NCI-H2029 treated with DMSO at 0.1 percent for 48 hours (cell line): ENCODE data around the gene VSTM2B.
A peak's percentile ranks its signal among the peaks of the same experiment; 100 is the strongest.

Experiments
- DNase-seq: peaks from one replicate; lab custom pipeline; 2025; lab: John Stamatoyannopoulos, UW

The VSTM2B gene

GRCh38 chr19:29515706-29516357, 10.0 kb upstream of the VSTM2B start:
- no peak for DNase-seq

- no peak for DNase-seq
These were observed 9.5 kb upstream of the VSTM2B start for GRCh38 chr19:29516358-29516725.

DNA sequence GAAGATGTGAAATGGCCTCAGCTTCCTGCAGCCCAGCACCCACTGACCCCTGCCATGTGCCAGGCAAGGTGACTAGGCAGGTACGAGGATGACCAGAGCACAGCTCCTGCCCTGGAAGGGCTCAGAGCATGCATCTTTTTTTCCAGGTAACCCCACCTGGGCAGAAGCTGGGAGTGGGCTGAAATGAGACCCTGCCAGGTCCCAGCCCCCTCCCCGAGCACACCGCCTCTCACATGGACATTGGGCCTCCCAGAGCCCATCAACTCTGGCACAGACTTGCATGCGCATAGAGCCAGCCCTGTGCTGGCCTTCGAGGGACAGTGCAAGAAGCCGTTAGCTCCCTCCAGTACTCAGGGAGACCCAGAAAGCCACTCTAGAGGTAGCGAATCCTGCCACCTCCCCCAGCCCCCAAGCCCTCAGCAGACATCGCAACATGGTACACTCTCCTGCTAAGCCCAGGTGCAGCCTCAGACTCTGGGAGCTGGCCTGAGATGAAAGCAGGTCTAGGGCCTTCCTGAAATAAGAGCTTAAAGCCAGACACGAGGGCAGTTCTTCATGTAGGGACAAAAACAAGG, 8.9 kb upstream of the VSTM2B start:
- DNase-seq, result no peak

DNA sequence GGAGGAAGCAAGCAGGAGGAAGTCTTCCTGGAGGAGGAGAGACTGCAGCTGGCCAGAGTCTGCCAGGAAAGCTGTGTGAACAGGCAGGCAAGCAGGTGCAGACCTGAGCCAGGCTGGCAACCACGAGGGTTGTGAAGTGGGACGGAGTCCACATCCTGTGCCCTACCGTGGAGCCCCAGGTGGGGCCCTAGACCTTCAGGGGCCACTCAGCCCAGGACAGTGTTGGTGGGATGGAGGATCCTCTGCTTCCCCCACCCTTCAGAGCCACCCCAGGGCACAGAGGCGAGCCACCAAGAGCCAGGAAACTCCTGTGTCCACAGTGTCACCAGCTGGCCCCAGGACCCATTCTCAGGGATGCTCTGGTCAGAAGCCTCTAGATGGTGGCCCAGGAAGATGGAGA, 8.4 kb upstream of the VSTM2B start:
- no peak for DNase-seq

- no peak for DNase-seq
These were observed 7.8 kb upstream of the VSTM2B start for GRCh38 chr19:29517946-29518345.

DNA sequence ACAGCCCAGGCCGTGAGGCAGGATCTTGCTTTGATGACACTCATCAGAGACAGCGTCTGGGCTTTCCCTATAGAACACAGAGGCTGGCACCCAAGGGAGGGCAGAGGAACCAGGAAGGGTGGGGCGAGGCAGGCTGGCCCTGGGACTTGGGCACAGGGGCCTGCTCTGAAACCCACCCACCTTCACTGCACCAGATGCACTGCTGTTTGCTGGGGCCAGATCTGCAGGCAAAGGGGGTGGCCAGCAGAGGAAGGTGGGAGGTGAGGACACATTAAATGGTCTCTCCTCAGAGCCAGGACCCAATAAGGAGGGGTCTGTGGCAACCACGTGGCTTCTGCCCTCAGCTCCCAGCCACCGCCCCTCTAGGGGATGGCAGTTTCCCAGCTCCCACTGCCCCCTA, 6.6 kb upstream of the VSTM2B start:
- DNase-seq, result no peak

- DNase-seq, result no peak
These were observed 5.9 kb upstream of the VSTM2B start for GRCh38 chr19:29519931-29520330.

GRCh38 chr19:29520390-29520789, 5.4 kb upstream of the VSTM2B start:
- no peak for DNase-seq

DNA sequence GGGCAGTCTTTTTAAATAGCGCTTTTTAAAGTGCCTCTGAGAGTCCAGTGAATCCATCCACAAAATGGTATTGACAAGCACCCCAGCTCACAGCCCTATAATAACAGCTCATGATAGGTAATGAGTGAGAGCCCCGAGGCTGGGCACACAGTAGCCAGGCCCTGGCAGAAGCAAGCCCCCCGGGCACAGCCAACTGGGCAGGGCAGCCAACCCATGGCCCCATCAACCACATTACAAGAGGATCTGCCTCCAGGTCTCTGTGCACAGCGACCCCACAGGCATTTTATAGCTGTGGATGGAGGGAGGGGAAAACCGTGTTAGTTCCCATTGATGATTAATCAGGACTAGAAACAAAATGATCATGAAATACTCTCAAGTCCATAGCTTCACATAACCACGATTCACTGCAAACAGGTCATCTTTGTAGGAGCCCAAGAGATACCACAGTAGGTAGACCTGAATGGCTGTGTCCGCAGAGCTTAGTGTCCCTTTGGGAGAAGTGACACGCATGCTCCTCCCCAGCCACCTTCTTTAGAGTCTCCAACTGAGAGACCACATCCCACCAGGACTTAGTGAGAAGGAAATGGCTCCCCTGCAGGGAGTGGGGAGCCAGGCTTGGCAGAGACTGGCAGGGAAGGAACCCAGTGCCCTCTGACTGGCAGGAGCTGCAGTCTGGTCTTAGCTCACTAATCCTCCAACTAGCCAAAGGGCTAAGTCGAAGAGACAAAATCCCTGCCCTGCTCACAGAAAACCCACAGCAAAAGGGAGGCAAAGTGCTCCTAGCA, 4.3 kb upstream of the VSTM2B start:
- DNase-seq, result no peak

- DNase-seq, result no peak
These were observed 2.2 kb upstream of the VSTM2B start for GRCh38 chr19:29523568-29523967.

DNA sequence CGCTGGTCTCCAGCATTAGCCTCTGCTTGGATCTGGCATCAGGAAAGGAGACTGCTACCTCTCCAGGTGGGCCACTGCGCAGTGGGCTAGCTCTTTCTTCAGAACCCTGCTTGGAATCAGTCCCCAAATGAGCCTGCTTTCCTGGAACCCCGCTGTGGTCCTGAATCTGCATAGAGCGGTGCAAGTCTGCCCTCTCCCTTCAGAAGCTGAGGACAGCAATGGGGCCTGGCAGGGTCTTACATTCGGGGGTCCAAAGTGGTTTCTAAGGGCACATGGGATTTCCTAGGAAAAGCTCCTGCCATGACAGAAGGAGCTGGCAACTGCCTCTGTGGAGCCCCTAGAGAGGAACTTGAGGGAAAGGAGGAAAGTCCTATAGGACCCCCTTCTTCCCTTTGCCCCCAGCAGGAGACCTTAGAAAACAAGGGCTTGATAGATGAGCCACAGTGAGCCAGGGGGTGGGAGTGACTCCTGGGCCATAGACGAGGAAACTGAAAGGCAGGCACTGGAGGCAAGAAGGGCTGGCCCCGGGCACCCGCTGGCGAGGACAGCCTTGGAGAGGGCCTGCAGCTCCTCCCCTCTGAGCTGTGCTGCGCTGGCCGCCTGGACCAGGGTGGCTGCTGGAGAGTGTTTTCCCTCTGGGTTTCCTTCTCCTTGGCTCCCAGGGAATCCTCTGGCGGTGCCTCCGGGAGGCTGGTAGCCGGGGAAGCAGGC, 1.4 kb upstream of the VSTM2B start:
- DNase-seq, result no peak

GRCh38 chr19:29524912-29525831, 622 bp upstream of the VSTM2B start:
- DNase-seq, result no peak

- no peak for DNase-seq
These were observed 1.1 kb downstream of the VSTM2B start for GRCh38 chr19:29526730-29527499.

DNA sequence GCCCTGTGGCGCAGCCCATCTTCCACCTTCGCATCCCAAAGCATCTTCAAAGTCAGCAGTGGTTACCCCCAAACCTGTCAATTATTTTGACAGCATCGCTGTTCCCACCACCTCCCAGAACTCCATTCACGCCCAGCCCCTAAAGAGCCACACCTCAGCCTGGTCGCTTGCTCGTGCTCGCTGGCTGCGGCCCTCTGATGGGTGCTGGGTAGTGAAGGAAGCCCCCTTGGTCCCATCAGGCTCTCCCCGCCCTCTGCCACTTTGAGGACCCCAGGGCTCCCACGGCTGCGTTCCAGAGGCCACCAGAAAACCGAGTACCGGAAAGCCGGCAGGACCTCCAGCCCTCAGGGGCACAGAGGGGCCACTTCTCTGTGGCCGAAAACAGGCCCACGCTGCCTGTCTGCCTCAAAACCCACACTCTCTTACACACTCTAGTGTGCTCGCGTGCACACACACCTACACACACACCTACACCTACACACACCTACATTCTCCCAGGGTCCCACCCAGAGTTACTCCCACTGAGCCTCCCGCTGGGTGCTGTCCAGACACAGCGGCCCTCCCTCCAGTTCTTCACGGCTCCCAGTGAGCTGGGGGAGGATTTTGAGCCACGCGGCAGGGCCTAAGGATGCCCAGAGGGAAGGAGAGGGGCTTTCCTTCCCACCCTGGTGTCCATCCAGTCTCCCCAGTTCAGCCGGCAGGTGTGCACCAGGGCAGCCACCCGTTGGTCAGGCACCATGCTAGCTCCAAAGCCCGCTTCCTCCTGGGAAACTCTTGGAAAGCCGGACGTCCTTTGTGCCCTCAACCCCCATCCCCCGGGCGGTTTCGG, 1.9 kb downstream of the VSTM2B start:
- DNase-seq, result no peak

DNA sequence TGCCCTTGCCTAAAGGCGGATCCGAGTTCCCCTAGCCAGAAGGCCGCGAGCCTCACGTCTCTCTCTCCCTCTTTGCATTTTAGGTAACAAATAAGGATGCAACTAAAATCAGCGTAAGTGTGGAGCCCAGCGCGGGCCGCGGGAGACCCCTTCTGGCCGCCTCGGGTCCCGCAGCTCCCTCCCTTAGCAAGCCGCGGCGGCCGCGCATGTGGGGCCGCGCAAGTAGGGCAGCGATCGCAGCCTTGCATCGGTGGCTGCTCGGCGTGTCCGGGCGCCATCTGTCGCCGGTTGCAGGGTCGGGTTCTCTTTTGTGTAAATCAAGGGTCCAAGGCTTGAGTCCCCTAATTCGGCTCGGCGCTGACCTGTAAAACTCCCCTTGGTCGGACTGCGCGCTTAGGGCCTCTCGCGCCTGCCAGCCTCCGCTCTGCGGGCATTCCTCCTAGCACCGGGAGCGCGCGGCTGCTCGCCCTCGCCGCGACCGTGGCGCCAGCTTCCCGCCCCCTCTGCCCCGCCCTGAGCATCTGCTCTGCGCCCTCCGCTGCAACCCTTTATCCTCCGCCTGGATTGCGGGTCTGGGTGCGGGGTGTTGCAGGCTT, 2.7 kb downstream of the VSTM2B start:
- DNase-seq, result peak; percentile 15

- DNase-seq, result no peak
These were observed 3.3 kb downstream of the VSTM2B start for GRCh38 chr19:29528946-29529645.

DNA sequence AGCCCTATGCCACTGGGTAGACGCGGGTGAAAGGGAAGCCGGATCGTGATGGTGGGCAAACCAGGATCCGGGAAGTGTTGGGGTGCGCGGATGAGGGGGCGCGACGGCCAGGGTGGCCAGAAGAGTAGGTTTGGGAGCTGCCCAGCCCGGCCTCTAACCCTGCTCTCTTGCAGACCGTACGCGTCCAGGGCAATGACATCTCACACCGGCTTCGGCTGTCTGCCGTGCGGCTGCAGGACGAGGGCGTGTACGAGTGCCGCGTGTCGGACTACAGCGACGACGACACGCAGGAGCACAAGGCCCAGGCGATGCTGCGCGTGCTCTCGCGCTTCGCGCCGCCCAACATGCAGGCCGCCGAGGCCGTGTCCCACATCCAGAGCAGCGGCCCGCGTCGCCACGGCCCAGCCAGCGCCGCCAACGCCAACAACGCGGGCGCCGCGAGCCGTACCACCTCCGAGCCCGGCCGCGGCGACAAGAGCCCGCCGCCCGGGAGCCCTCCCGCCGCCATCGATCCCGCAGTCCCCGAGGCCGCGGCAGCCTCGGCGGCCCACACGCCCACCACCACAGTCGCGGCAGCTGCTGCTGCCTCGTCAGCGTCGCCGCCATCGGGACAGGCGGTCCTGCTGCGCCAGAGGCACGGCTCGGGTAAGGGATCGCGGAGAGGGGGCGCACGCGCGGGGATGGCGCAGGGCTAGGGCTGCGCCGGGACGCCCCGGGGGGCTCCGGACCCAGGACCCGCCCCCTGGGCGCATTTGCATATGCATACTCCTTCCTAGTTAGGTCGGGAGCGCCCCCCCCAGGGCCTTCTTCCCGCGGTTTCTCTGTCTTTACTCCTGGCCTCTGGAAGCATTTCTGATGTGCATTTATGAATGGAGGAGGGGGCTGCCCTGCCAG, 4.1 kb downstream of the VSTM2B start:
- DNase-seq, result no peak
